ENCODE data around the gene CAMK2D.
"Not testable (repeated sequence)": the region's sequence is repeated elsewhere in the genome, so short reads cannot be mapped to it uniquely, and the experiment has no call there.

Gene CAMK2D

DNA sequence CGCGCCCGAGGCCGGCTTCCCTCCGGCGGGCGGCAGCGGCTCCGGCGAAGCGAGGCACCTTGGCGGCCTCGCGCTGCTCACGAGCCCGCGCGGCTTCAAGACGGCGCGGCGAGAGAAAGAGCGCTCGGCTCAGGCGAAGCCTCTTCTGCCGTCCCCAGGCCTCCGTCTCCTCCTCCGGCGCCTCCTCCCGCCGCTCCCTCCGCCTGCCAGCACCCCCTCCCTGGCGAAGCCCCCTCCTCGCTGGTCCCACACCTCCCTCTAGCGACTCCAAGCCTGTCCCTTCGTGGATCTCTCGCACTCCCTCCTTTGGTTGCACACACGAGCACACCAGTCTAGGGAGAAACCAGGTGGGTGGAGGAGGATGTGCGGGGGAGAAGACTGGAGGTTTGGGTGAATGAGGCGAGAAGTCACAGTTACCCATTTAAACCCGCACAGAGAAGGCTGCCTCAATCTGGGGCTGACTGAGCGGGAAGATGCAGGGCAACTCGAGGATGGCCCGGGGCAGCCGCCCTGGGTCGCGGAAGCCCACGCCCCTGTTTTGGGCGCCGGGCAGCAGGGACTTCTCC is at the start of gene CAMK2D:
CAMK2D (minus strand) TSS at position 119 of the 566 bp plus-strand sequence. CDS start 670 bp downstream, outside the sequence.
- Histone ChIP-seq H2AFZ (ENCODE audit: low read length, unreplicated experiment) (peak within 1 kb of the TSS; percentile 47), H3K4me1 (ENCODE audit: control insufficient read depth, insufficient read depth, low read length, unreplicated experiment) (peaks cover 16% of the 10 kb centered on the region), H3K36me3 (ENCODE audit: insufficient read depth, low read length) (peaks cover 3% of the 10 kb centered on the region; the same call in 1 of the 2 replicates), H3K27me3 (ENCODE audit: insufficient read depth, low read length) (no peaks in the 10 kb centered on the region), H3K79me2 (ENCODE audit: control insufficient read depth, insufficient read depth, low read length, unreplicated experiment) (peaks cover 43% of the 10 kb centered on the region), H3K27ac (ENCODE audit: low read depth, low read length) (peak within 1 kb of the TSS; percentile 93), H3K4me3 (ENCODE audit: low read depth, low read length) (peak within 1 kb of the TSS; percentile 84)

DNA sequence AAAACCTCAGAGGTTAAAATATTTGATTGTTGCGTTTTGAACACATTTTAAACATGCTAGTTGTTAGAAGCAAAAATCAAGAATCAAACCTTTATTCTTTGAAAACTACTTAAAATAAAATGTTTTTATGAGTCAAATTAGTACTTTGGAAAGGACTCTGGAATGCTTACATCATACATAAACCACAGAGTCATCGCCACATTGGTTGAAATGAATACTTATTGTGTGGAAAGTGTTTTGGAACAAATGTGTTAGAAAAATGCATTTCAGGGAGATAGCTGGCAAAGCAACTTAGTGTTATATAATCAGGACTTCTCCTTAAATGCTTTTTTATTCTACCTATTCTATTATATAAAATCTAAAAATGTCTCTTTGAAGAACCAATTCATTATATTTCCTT is 49.4 kb upstream of the CAMK2D start:
- no peaks in the 10 kb centered on the region for H3K79me2 ChIP-seq (ENCODE audit: control insufficient read depth, insufficient read depth, low read length, unreplicated experiment)
- H3K4me3 ChIP-seq (ENCODE audit: low read depth, low read length): no peak overlapping the region
- H3K36me3 ChIP-seq (ENCODE audit: insufficient read depth, low read length): no peaks in the 10 kb centered on the region
- peak overlapping the region; percentile 15; the same call in 1 of the 2 replicates for H3K27ac ChIP-seq (ENCODE audit: low read depth, low read length)
- no peak overlapping the region for H2AFZ ChIP-seq (ENCODE audit: low read length, unreplicated experiment)
- H3K27me3 ChIP-seq (ENCODE audit: insufficient read depth, low read length): no peaks in the 10 kb centered on the region
- peaks cover 13% of the 10 kb centered on the region for H3K4me1 ChIP-seq (ENCODE audit: control insufficient read depth, insufficient read depth, low read length, unreplicated experiment)

DNA sequence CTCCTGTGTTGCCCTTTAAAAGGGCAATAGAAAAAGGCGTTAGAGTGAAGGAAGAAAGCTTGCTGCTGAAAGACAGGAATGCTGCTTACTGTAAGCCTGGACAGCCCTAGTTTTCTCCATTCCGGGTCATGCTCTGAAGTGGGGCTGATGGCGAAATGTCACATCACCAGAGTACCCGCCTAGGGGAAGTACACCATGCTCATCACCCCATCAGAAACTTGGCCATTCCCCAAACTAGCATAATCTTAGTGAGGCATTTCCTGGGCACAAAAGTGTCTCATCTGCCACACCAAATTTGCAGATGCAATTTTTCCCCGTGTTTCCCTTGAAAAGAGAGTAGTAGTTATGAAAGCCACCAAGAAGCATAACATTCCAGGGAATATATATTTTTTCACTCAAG is 47.8 kb upstream of the CAMK2D start:
- Histone ChIP-seq H3K4me3 (ENCODE audit: low read depth, low read length) (no peak overlapping the region), H3K27ac (ENCODE audit: low read depth, low read length) (no peak overlapping the region), H3K4me1 (ENCODE audit: control insufficient read depth, insufficient read depth, low read length, unreplicated experiment) (peaks cover 13% of the 10 kb centered on the region), H2AFZ (ENCODE audit: low read length, unreplicated experiment) (no peak overlapping the region), H3K27me3 (ENCODE audit: insufficient read depth, low read length) (no peaks in the 10 kb centered on the region), H3K79me2 (ENCODE audit: control insufficient read depth, insufficient read depth, low read length, unreplicated experiment) (no peaks in the 10 kb centered on the region), H3K36me3 (ENCODE audit: insufficient read depth, low read length) (no peaks in the 10 kb centered on the region)

DNA sequence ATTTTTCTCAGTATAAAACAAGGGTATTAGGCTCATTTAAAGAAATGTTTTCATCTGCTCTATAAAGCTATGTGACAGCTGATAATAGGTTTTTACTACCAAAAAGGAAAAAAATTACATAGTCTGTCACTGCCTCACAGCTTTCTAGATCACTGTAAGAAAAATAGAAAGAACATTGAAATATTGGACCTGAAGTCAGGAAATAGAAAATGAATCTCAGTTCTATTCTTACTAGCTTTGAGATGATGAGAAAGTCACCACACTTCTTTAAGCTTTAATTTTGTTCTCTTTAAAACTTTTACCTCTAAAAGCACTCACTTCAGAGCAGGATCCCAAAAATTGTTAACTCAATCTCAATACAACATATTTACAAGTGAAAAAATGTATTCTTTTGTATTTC is 45.3 kb upstream of the CAMK2D start:
- Histone ChIP-seq H3K36me3 (ENCODE audit: insufficient read depth, low read length) (no peaks in the 10 kb centered on the region), H3K27ac (ENCODE audit: low read depth, low read length) (no peak overlapping the region), H2AFZ (ENCODE audit: low read length, unreplicated experiment) (no peak overlapping the region), H3K4me1 (ENCODE audit: control insufficient read depth, insufficient read depth, low read length, unreplicated experiment) (peaks cover 12% of the 10 kb centered on the region), H3K27me3 (ENCODE audit: insufficient read depth, low read length) (no peaks in the 10 kb centered on the region), H3K4me3 (ENCODE audit: low read depth, low read length) (no peak overlapping the region), H3K79me2 (ENCODE audit: control insufficient read depth, insufficient read depth, low read length, unreplicated experiment) (no peaks in the 10 kb centered on the region)

DNA sequence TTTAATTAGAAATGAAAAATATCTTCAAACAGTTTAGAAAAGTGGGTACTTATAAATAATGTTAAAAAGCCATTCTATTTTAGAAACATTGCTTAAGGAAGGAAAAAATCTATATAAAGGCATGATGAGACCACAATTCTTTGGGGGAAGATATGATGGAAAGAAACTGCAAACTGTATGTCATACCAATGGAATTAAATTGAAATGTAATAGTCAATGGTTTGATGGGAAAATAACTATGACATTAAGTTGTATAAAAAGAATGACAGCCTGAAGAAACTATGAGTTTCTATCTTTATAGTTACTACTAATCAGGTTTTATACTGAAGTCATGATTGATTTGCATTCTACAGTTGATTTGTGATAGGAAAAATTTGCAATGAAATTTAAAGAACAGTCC is 40.3 kb upstream of the CAMK2D start:
- no peaks in the 10 kb centered on the region for H3K4me1 ChIP-seq (ENCODE audit: control insufficient read depth, insufficient read depth, low read length, unreplicated experiment)
- H3K79me2 ChIP-seq (ENCODE audit: control insufficient read depth, insufficient read depth, low read length, unreplicated experiment): no peaks in the 10 kb centered on the region
- no peak overlapping the region for H2AFZ ChIP-seq (ENCODE audit: low read length, unreplicated experiment)
- no peak overlapping the region for H3K4me3 ChIP-seq (ENCODE audit: low read depth, low read length)
- H3K36me3 ChIP-seq (ENCODE audit: insufficient read depth, low read length): no peaks in the 10 kb centered on the region
- H3K27me3 ChIP-seq (ENCODE audit: insufficient read depth, low read length): no peaks in the 10 kb centered on the region
- no peak overlapping the region for H3K27ac ChIP-seq (ENCODE audit: low read depth, low read length)

DNA sequence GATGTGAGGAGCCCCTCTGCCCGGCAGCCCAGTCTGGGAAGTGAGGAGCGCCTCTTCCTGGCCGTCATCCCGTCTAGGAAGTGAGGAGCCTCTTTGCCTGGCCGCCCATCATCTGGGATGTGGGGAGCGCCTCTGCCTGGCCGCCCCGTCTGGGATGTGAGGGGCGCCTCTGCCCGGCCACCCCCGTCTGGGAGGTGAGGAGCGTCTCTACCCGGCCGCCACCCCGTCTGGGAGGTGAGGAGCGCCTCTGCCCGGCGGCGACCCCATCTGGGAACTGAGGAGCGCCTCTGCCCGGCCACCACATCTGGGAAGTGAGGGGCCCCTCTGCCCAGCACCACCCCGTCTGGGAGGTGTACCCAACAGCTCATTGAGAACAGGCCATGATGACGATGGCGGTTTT is 34.8 kb upstream of the CAMK2D start:
- H3K27me3 ChIP-seq (ENCODE audit: insufficient read depth, low read length); H2AFZ ChIP-seq (ENCODE audit: low read length, unreplicated experiment); H3K27ac ChIP-seq (ENCODE audit: low read depth, low read length); H3K79me2 ChIP-seq (ENCODE audit: control insufficient read depth, insufficient read depth, low read length, unreplicated experiment); H3K4me3 ChIP-seq (ENCODE audit: low read depth, low read length); H3K4me1 ChIP-seq (ENCODE audit: control insufficient read depth, insufficient read depth, low read length, unreplicated experiment); H3K36me3 ChIP-seq (ENCODE audit: insufficient read depth, low read length): not testable (repeated sequence)

DNA sequence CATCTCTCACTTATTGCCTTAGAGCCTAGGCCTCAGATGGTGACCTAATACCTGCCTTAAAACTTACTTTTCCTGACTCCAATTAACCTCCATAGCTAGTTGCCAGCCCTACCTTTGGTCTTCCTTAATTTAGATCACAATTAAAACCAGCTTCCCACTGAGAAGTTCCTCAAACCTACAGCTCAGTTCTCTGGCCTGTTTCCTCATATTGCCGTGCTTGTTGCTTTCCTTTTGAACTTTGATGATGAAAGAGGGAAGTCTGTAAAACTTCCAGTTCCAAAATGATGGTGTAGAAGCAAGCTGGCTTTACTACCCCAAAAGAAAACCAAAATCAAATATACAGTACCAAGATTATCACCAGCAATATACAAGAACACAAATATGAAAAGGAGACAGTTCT is 28.9 kb upstream of the CAMK2D start:
- Histone ChIP-seq H3K27ac (ENCODE audit: low read depth, low read length) (no peak overlapping the region), H3K4me3 (ENCODE audit: low read depth, low read length) (no peak overlapping the region), H3K27me3 (ENCODE audit: insufficient read depth, low read length) (no peaks in the 10 kb centered on the region), H3K36me3 (ENCODE audit: insufficient read depth, low read length) (no peaks in the 10 kb centered on the region), H2AFZ (ENCODE audit: low read length, unreplicated experiment) (no peak overlapping the region), H3K4me1 (ENCODE audit: control insufficient read depth, insufficient read depth, low read length, unreplicated experiment) (peaks cover 6% of the 10 kb centered on the region), H3K79me2 (ENCODE audit: control insufficient read depth, insufficient read depth, low read length, unreplicated experiment) (no peaks in the 10 kb centered on the region)

DNA sequence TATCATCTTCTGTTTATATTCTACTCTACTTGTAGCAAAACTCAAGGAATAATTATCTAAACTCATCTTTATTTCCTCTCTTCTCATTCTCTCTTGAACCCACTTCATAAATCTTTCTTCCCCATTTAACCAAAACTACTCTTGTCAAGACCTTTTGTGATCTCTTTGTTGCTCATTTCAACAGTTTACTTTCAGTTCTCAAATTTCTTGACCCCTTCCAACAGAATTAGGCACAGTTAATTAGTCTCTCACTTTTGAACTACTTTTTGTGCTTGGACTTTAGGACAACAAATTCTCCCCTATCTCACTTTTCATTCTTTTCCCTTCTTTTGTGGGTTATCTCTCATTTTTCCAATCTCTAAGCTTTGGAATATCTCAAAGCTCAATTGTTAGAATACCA is 27.4 kb upstream of the CAMK2D start:
- Histone ChIP-seq H3K79me2 (ENCODE audit: control insufficient read depth, insufficient read depth, low read length, unreplicated experiment) (no peaks in the 10 kb centered on the region), H3K4me3 (ENCODE audit: low read depth, low read length) (no peak overlapping the region), H2AFZ (ENCODE audit: low read length, unreplicated experiment) (peak overlapping the region; percentile 47), H3K36me3 (ENCODE audit: insufficient read depth, low read length) (no peaks in the 10 kb centered on the region), H3K27me3 (ENCODE audit: insufficient read depth, low read length) (no peaks in the 10 kb centered on the region), H3K4me1 (ENCODE audit: control insufficient read depth, insufficient read depth, low read length, unreplicated experiment) (peaks cover 20% of the 10 kb centered on the region), H3K27ac (ENCODE audit: low read depth, low read length) (no peak overlapping the region)

DNA sequence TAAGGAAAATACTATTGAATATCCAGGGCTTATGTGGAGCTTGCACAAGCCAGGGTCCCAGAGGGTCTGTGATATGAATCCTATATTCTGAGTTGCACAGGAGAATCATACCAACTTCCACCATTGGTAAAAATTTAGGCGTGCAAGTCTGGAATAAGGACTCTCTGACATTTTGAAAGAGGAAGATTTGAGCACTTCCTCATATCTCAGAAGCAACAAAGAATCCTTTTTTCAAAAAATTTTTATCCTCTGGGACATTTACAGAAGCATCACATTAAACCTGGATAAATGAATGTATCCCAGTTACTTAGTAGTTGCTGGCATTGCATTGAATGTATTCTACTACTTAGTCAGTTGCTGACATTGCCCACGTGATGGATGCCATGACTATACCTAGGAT is 24.2 kb upstream of the CAMK2D start:
- H3K4me3 ChIP-seq (ENCODE audit: low read depth, low read length): no peak overlapping the region
- no peak overlapping the region for H3K27ac ChIP-seq (ENCODE audit: low read depth, low read length)
- H3K27me3 ChIP-seq (ENCODE audit: insufficient read depth, low read length): no peaks in the 10 kb centered on the region
- H3K79me2 ChIP-seq (ENCODE audit: control insufficient read depth, insufficient read depth, low read length, unreplicated experiment): no peaks in the 10 kb centered on the region
- H3K36me3 ChIP-seq (ENCODE audit: insufficient read depth, low read length): no peaks in the 10 kb centered on the region
- H2AFZ ChIP-seq (ENCODE audit: low read length, unreplicated experiment): no peak overlapping the region
- peaks cover 27% of the 10 kb centered on the region for H3K4me1 ChIP-seq (ENCODE audit: control insufficient read depth, insufficient read depth, low read length, unreplicated experiment)

DNA sequence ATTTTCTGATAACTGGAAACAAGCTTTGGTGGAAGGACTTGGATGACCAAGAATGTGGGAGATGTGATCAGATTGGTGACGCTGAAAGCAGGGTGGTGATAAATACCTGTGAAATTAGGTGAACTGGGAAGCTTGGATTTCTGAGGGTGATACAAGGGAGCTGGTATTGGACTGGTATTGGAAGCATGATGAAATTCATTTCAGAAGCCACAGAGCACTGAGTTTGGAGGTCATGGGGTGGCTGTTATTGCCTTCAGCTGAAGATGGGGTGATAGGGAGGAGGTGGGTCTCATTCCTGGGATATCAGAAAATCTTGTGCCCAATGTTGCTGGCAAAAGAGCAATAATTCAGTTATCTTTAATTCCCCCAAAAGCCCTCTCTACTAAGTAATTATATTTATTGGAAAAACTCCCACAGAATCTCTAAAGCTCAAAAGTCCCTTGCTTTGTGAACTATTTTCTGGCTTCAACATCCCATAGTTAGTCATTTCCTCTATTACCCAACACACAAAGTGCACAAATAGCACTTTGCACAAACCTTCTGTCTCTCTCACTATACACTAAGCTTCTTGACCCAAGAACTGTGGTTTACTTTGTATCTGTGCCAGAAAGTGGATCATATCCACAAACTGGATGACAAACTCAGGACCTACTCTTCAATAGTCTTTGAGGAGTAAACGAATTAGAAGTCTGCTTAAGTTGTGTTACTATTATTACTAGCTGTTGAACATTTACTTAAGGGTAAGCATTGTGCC is 23.1 kb upstream of the CAMK2D start:
- H3K4me3 ChIP-seq (ENCODE audit: low read depth, low read length): peak overlapping the region; percentile 27; the same call in 1 of the 2 replicates
- H3K27me3 ChIP-seq (ENCODE audit: insufficient read depth, low read length): no peaks in the 10 kb centered on the region
- peak overlapping the region; percentile 85 for H3K27ac ChIP-seq (ENCODE audit: low read depth, low read length)
- H3K79me2 ChIP-seq (ENCODE audit: control insufficient read depth, insufficient read depth, low read length, unreplicated experiment): no peaks in the 10 kb centered on the region
- peak overlapping the region; percentile 0 for H2AFZ ChIP-seq (ENCODE audit: low read length, unreplicated experiment)
- H3K4me1 ChIP-seq (ENCODE audit: control insufficient read depth, insufficient read depth, low read length, unreplicated experiment): peaks cover 27% of the 10 kb centered on the region
- H3K36me3 ChIP-seq (ENCODE audit: insufficient read depth, low read length): no peaks in the 10 kb centered on the region

DNA sequence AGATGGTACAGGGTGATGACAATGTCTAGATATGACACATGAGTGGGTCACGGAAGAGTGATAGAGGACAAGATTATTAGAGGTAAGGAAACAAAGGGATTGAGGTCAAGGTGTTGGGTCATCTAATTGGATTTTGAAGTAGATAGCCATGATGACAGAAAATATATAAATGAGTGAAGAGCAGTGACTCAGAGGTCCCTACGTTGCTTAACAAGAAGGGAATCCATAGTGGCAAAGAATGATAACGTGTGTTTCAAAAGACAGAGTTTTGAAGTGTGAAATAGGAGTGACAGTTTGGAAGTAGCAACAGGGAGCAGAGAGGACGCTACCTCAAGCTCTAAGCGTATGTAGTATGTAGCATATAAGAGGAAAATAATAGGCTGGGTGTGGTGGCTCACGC is 22.2 kb upstream of the CAMK2D start:
- H3K4me3 ChIP-seq (ENCODE audit: low read depth, low read length): no peak overlapping the region
- no peaks in the 10 kb centered on the region for H3K27me3 ChIP-seq (ENCODE audit: insufficient read depth, low read length)
- H3K4me1 ChIP-seq (ENCODE audit: control insufficient read depth, insufficient read depth, low read length, unreplicated experiment): peaks cover 27% of the 10 kb centered on the region
- no peak overlapping the region for H2AFZ ChIP-seq (ENCODE audit: low read length, unreplicated experiment)
- no peak overlapping the region for H3K27ac ChIP-seq (ENCODE audit: low read depth, low read length)
- H3K79me2 ChIP-seq (ENCODE audit: control insufficient read depth, insufficient read depth, low read length, unreplicated experiment): no peaks in the 10 kb centered on the region
- H3K36me3 ChIP-seq (ENCODE audit: insufficient read depth, low read length): no peaks in the 10 kb centered on the region

Measured in ACC112 (cell line).